Upper lobe of left lung (tissue), 4 donors: ENCODE measurements around the gene LYRM2.

Experiments
- POLR2A ChIP-seq, 4 donors: fragments of 450-650 bp; IDR thresholded peaks; one replicate each; pipeline ENCODE4 v1.5.1; 2016 to 2017; ENCODE audit warnings: antibody characterized with exemption in 4 of 4, mild to moderate bottlenecking in 2 of 4
- TF ChIP-seq, protein P1 (sequence below), 6 experiments: fragments of 450-650 bp in 4 of 6; fragments of 200-600 bp in 2 of 6; sonication (generic) in 2 of 6; IDR thresholded peaks; one replicate each; pipeline ENCODE4 v1.5.1; 2016 to 2019; ENCODE audit warnings: antibody characterized with exemption in 6 of 6

DNA sequence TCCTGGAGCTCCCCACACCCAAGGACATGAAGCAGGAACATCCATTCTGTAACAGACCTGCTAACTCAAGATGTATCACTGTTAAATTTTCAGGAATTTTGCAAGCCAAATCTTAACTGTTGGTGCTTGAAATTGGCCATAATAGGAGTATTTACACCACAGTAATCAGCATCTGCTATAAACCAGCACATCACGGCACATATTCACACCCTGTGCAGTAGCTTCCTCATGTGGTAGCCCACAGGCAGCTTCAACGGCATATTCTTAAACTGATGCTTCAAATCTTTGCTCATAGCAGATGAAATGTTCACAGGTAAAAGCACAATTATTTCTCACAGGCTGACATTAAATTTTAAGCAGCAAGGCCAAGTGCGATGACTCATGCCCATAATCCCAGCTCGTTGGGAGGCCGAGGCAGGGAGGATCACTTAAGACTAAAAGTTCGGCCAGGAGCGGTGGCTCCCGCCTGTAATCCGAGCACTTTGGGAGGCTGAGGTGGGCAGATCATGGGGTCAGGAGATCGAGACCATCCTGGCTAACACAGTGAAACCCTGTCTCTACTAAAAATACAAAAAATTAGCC is 43.5 kb upstream of the LYRM2 start:
- TF ChIP-seq, protein P1, sequence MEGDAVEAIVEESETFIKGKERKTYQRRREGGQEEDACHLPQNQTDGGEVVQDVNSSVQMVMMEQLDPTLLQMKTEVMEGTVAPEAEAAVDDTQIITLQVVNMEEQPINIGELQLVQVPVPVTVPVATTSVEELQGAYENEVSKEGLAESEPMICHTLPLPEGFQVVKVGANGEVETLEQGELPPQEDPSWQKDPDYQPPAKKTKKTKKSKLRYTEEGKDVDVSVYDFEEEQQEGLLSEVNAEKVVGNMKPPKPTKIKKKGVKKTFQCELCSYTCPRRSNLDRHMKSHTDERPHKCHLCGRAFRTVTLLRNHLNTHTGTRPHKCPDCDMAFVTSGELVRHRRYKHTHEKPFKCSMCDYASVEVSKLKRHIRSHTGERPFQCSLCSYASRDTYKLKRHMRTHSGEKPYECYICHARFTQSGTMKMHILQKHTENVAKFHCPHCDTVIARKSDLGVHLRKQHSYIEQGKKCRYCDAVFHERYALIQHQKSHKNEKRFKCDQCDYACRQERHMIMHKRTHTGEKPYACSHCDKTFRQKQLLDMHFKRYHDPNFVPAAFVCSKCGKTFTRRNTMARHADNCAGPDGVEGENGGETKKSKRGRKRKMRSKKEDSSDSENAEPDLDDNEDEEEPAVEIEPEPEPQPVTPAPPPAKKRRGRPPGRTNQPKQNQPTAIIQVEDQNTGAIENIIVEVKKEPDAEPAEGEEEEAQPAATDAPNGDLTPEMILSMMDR (IDR thresholded peaks at IDR 0.05), result no peak
- TF ChIP-seq POLR2A (IDR thresholded peaks at IDR 0.05), result no peak
